SH-SY5Y (cell line): Measurements from ENCODE around the gene KCTD16.

Experiments
- GATA2 ChIP-seq: IDR thresholded peaks from 2 replicates; pipeline ENCODE4 v1.6.1; 2011; ENCODE audit warnings: mild to moderate bottlenecking, low read depth, low read length
- GATA3 ChIP-seq: IDR thresholded peaks from 2 replicates; pipeline ENCODE4 v1.6.1; 2011; ENCODE audit warnings: low read depth, mild to moderate bottlenecking, low read length, moderate library complexity

DNA sequence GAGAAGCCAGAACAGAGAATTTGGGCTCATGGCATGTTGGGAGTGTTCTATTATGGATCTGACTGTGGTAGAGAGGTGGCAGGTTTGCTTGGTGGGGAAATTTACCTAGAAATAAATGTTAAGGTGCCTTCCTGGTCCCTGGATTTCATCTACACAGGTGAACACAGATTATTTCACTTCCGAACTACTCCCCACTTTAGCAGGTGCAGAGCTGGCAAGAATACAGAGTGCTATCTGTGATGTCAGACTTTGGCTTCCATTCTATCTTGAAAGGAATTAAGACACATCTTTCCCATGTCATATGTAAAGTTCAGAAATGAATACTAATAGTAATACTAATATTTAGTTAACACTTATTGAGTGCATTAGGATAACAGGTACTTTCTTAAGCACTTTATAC is 234.0 kb downstream of the KCTD16 start:
- TF ChIP-seq GATA2 (no peak), GATA3 (no peak)
